Ishikawa (cell line): ENCODE results near the gene SYNPR.

ENCODE experiments used
- CEBPB ChIP-seq: IDR thresholded peaks from 2 replicates; pipeline ENCODE4 v1.6.1; 2012
- CREB1 ChIP-seq: IDR thresholded peaks from 2 replicates; pipeline ENCODE4 v1.6.1; 2012; ENCODE audit warnings: low read depth
- EGR1 ChIP-seq: IDR thresholded peaks from 2 replicates; pipeline ENCODE4 v1.6.1; 2012
- EP300 ChIP-seq: IDR thresholded peaks from 2 replicates; pipeline ENCODE4 v1.6.1; 2012; ENCODE audit warnings: borderline replicate concordance
- FOXM1 ChIP-seq: IDR thresholded peaks from 2 replicates; pipeline ENCODE4 v1.6.1; 2012; ENCODE audit warnings: low read depth, borderline replicate concordance
- NFIC ChIP-seq: IDR thresholded peaks from 2 replicates; pipeline ENCODE4 v1.6.1; 2012
- RAD21 ChIP-seq: IDR thresholded peaks from 2 replicates; pipeline ENCODE4 v1.6.1; 2012; ENCODE audit warnings: low read depth
- TAF1 ChIP-seq: IDR thresholded peaks from 2 replicates; pipeline ENCODE4 v1.6.1; 2012; ENCODE audit warnings: low read depth, mild to moderate bottlenecking
- TCF12 ChIP-seq: IDR thresholded peaks from 2 replicates; pipeline ENCODE4 v1.6.1; 2012; ENCODE audit warnings: low read depth
- TEAD4 ChIP-seq: IDR thresholded peaks from 2 replicates; pipeline ENCODE4 v1.6.1; 2012
- YY1 ChIP-seq: IDR thresholded peaks from 2 replicates; pipeline ENCODE4 v1.6.1; 2012; ENCODE audit warnings: low read depth
- ZBTB7A ChIP-seq: IDR thresholded peaks from 2 replicates; pipeline ENCODE4 v1.6.1; 2012; ENCODE audit warnings: low read depth
- TF ChIP-seq, protein P1 (sequence below): IDR thresholded peaks from 2 replicates; pipeline ENCODE4 v1.6.1; 2012; ENCODE audit warnings: low read depth, mild to moderate bottlenecking
- TF ChIP-seq, protein P2 (sequence below): IDR thresholded peaks from 2 replicates; pipeline ENCODE4 v1.6.1; 2012
- TF ChIP-seq, protein P3 (sequence below): IDR thresholded peaks from 2 replicates; pipeline ENCODE4 v1.6.1; 2012

Gene SYNPR

DNA sequence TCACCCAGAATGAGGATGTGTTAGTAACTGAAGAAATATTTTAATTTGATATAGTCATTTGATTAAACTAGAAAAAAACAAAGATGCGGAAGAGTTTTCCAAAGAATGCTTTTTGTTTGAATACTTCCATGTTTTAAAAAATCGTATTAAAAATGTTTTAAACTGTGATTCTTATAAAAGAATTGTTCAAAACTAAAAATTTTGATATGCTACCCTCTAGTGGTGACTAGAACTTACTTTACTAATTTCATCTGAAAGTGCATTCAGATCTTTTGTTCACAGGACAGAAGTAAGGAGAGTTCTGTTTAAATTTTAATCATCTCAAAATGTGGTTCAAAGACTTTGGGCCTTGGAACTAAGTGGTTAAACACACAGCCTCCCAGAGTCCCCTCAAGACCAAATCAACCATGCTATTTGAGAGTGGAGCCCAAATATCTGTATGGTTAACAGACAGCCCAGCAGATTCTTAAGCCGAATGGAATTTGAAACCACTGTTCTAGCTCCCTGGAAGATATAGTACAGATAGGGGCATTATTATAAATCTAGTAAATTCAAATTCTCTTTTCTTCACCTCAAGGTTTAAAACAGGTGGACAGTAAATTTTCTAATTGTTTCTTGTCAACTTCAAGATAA, 45.2 kb upstream of the SYNPR start:
- TF ChIP-seq, protein P1, sequence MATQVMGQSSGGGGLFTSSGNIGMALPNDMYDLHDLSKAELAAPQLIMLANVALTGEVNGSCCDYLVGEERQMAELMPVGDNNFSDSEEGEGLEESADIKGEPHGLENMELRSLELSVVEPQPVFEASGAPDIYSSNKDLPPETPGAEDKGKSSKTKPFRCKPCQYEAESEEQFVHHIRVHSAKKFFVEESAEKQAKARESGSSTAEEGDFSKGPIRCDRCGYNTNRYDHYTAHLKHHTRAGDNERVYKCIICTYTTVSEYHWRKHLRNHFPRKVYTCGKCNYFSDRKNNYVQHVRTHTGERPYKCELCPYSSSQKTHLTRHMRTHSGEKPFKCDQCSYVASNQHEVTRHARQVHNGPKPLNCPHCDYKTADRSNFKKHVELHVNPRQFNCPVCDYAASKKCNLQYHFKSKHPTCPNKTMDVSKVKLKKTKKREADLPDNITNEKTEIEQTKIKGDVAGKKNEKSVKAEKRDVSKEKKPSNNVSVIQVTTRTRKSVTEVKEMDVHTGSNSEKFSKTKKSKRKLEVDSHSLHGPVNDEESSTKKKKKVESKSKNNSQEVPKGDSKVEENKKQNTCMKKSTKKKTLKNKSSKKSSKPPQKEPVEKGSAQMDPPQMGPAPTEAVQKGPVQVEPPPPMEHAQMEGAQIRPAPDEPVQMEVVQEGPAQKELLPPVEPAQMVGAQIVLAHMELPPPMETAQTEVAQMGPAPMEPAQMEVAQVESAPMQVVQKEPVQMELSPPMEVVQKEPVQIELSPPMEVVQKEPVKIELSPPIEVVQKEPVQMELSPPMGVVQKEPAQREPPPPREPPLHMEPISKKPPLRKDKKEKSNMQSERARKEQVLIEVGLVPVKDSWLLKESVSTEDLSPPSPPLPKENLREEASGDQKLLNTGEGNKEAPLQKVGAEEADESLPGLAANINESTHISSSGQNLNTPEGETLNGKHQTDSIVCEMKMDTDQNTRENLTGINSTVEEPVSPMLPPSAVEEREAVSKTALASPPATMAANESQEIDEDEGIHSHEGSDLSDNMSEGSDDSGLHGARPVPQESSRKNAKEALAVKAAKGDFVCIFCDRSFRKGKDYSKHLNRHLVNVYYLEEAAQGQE: no peak
- TF ChIP-seq RAD21: no peak
- no peak for TF ChIP-seq EGR1
- TF ChIP-seq, protein P2, sequence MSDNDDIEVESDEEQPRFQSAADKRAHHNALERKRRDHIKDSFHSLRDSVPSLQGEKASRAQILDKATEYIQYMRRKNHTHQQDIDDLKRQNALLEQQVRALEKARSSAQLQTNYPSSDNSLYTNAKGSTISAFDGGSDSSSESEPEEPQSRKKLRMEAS: no peak
- no peak for TF ChIP-seq TEAD4
- TF ChIP-seq TAF1: no peak
- TF ChIP-seq ZBTB7A: no peak
- no peak for TF ChIP-seq NFIC
- TF ChIP-seq FOXM1: no peak
- TF ChIP-seq TCF12: no peak
- no peak for TF ChIP-seq EP300
- no peak for TF ChIP-seq CEBPB
- TF ChIP-seq YY1: no peak
- TF ChIP-seq CREB1: no peak
- TF ChIP-seq, protein P3, sequence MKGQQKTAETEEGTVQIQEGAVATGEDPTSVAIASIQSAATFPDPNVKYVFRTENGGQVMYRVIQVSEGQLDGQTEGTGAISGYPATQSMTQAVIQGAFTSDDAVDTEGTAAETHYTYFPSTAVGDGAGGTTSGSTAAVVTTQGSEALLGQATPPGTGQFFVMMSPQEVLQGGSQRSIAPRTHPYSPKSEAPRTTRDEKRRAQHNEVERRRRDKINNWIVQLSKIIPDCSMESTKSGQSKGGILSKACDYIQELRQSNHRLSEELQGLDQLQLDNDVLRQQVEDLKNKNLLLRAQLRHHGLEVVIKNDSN: no peak

DNA sequence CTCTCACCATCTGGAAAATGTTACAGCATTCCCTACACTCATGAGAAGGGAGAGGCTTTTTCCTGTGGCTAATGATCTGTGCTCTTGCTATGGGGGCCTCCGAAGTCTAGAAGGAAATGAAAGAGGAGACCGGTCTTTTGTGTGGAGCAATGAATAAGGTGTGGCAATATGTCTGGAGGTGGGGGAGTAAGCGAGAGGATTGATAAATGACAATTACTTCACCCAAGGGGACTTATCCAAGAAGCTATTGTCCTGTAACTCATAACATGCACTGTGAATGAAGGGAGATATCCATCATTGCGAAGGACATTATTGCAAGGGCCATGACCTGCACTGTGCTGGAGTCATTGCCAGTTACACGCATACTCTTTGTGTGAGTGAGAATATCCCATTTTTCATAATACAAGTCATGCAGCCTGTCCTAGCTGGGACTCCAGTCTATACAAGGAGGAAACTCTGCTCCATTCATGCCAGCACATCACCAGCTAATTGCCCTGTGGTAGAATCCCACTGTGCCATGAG, 37.7 kb upstream of the SYNPR start:
- TF ChIP-seq EP300 (no peak), TCF12 (no peak), CEBPB (no peak), CREB1 (no peak), FOXM1 (no peak), EGR1 (no peak)

DNA sequence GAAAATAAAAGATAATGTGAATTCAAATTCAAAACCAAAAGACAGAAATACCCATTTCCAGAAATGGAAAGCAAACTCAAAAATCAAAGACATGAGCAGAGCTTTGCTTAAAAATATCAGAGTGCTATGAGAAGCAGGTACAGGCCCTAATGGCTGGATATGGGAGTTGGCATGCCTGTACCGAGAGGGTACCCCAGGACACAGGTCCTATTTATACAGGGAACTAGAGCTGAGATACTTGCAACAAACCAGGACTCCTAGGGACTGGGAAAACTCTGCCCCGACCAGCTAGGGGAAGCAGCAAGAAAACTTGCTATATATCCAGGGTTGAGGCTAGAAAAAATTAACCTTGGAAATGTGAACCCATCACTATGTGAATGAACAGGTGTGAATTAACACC, 36.0 kb upstream of the SYNPR start:
- TF ChIP-seq EP300 (no peak), FOXM1 (no peak), CREB1 (no peak), YY1 (no peak), CEBPB (no peak), EGR1 (no peak), NFIC (no peak), TCF12 (no peak), ZBTB7A (no peak), RAD21 (no peak), TEAD4 (no peak), TAF1 (no peak)
- TF ChIP-seq, protein P1: no peak
- TF ChIP-seq, protein P2: no peak
- TF ChIP-seq, protein P3: no peak

DNA sequence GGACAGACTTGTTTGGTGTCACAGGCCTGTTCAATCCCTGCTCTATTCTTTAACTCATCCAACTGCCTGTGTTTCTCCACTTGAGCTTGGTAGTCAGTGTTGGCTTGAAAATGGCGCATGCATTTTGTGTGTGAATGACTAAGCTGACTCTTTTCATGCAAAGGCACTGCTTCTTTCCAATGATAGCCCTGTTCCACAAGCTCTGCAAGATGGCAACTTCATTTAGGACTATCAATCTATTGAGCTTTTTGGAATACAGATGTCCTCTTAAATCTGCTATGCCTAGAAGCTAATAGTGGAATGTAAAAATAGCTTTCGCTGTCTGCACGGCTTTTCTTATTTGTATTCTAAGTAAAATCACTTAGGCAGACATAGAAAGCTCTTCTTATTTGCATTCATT, 33.6 kb upstream of the SYNPR start:
- no peak for TF ChIP-seq ZBTB7A
- no peak for TF ChIP-seq CREB1
- no peak for TF ChIP-seq RAD21
- no peak for TF ChIP-seq EGR1
- TF ChIP-seq, protein P1: no peak
- TF ChIP-seq CEBPB: no peak
- TF ChIP-seq TCF12: no peak
- TF ChIP-seq, protein P2: no peak
- no peak for TF ChIP-seq EP300
- no peak for TF ChIP-seq NFIC
- TF ChIP-seq TAF1: no peak
- no peak for TF ChIP-seq YY1
- TF ChIP-seq, protein P3: no peak
- no peak for TF ChIP-seq TEAD4
- TF ChIP-seq FOXM1: no peak
